NT2/D1 (cell line): ENCODE data around the gene CTPS1.

Experiments
- DNase-seq: peaks from one replicate; pipeline ENCODE4 v3.0.0-alpha.2; 2011; ENCODE audit warnings: low read depth, low spot score
- H3K27me3 ChIP-seq: 2 replicates; pipeline ENCODE4 v1.6.0; 2011; ENCODE audit warnings: mild to moderate bottlenecking; ENCODE audit not compliant: insufficient read length, insufficient read depth
- H3K36me3 ChIP-seq: 2 replicates; pipeline ENCODE4 v1.6.1; 2011; ENCODE audit warnings: mild to moderate bottlenecking, low read length, mixed read lengths; ENCODE audit not compliant: insufficient read depth, insufficient read length
- H3K4me1 ChIP-seq: 2 replicates; pipeline ENCODE4 v1.5.1; 2011; ENCODE audit not compliant: insufficient read depth, insufficient read length
- H3K4me3 ChIP-seq: 2 replicates; pipeline ENCODE4 v1.5.1; 2011; ENCODE audit warnings: low read depth; ENCODE audit not compliant: insufficient read length
- H3K9ac ChIP-seq: 2 replicates; pipeline ENCODE4 v1.6.0; 2011; ENCODE audit warnings: low read depth; ENCODE audit not compliant: insufficient read length
- H3K9me3 ChIP-seq: 2 replicates; pipeline ENCODE4 v1.5.1; 2011; ENCODE audit warnings: mild to moderate bottlenecking, low read length; ENCODE audit not compliant: insufficient read depth
- SUZ12 ChIP-seq: IDR thresholded peaks from 2 replicates; pipeline ENCODE4 v1.6.1; 2011; ENCODE audit not compliant: insufficient read length, insufficient read depth; ENCODE audit errors: extremely low read depth
- YY1 ChIP-seq: IDR thresholded peaks from 2 replicates; pipeline ENCODE4 v1.6.1; 2011; ENCODE audit not compliant: insufficient read length, insufficient read depth
- ZNF274 ChIP-seq: IDR thresholded peaks from 2 replicates; pipeline ENCODE4 v1.6.1; 2011; ENCODE audit warnings: mild to moderate bottlenecking, low read depth, low read length

Gene CTPS1

GRCh38 chr1:41013796-41014195, 34.3 kb downstream of the CTPS1 start:
- Histone ChIP-seq H3K27me3 (no peaks in the 10 kb centered on the region), H3K9ac (no peak overlapping the region), H3K36me3 (peaks cover 97% of the 10 kb centered on the region), H3K9me3 (no peaks in the 10 kb centered on the region), H3K4me3 (no peak overlapping the region), H3K4me1 (peaks cover 12% of the 10 kb centered on the region)
- DNase-seq = no peak
- TF ChIP-seq YY1 = no peak
- TF ChIP-seq SUZ12 = no peak
- no peak for TF ChIP-seq ZNF274

- DNase-seq = no peak
- Histone ChIP-seq H3K4me1 (peaks cover 13% of the 10 kb centered on the region), H3K9ac (no peak overlapping the region), H3K9me3 (no peaks in the 10 kb centered on the region), H3K36me3 (peaks cover 96% of the 10 kb centered on the region), H3K27me3 (no peaks in the 10 kb centered on the region), H3K4me3 (no peak overlapping the region)
- TF ChIP-seq YY1 = no peak
- no peak for TF ChIP-seq ZNF274
- TF ChIP-seq SUZ12 = no peak
Measured at GRCh38 chr1:41014871-41015270, 35.4 kb downstream of the CTPS1 start.

- no peaks in the 10 kb centered on the region for H3K9me3 ChIP-seq
- TF ChIP-seq YY1 (no peak), SUZ12 (no peak), ZNF274 (no peak)
- H3K4me3 ChIP-seq = no peak overlapping the region
- DNase-seq = no peak
- no peak overlapping the region for H3K9ac ChIP-seq
- H3K36me3 ChIP-seq = peaks cover 96% of the 10 kb centered on the region
- peaks cover 18% of the 10 kb centered on the region for H3K4me1 ChIP-seq
- H3K27me3 ChIP-seq = no peaks in the 10 kb centered on the region
Measured at GRCh38 chr1:41015281-41015896, 35.9 kb downstream of the CTPS1 start.

- no peak overlapping the region for H3K4me3 ChIP-seq
- H3K4me1 ChIP-seq = peaks cover 24% of the 10 kb centered on the region
- TF ChIP-seq SUZ12 (no peak), YY1 (no peak), ZNF274 (no peak)
- no peaks in the 10 kb centered on the region for H3K9me3 ChIP-seq
- no peak overlapping the region for H3K9ac ChIP-seq
- no peaks in the 10 kb centered on the region for H3K27me3 ChIP-seq
- peaks cover 96% of the 10 kb centered on the region for H3K36me3 ChIP-seq
- DNase-seq = no peak
Measured at GRCh38 chr1:41015897-41016470, 36.5 kb downstream of the CTPS1 start.

- DNase-seq = no peak
- Histone ChIP-seq H3K4me3 (no peak overlapping the region), H3K9ac (no peak overlapping the region), H3K4me1 (peaks cover 33% of the 10 kb centered on the region), H3K9me3 (no peaks in the 10 kb centered on the region), H3K36me3 (peaks cover 94% of the 10 kb centered on the region), H3K27me3 (no peaks in the 10 kb centered on the region)
- TF ChIP-seq ZNF274 (no peak), YY1 (no peak), SUZ12 (no peak)
Measured at GRCh38 chr1:41017141-41018017, 37.9 kb downstream of the CTPS1 start.

GRCh38 chr1:41018018-41018410, 38.5 kb downstream of the CTPS1 start:
- DNase-seq = no peak
- Histone ChIP-seq H3K9me3 (no peaks in the 10 kb centered on the region), H3K9ac (no peak overlapping the region), H3K4me1 (peaks cover 33% of the 10 kb centered on the region), H3K36me3 (peaks cover 88% of the 10 kb centered on the region), H3K4me3 (no peak overlapping the region), H3K27me3 (no peaks in the 10 kb centered on the region)
- TF ChIP-seq SUZ12 = no peak
- no peak for TF ChIP-seq YY1
- no peak for TF ChIP-seq ZNF274

- no peak for DNase-seq
- no peak overlapping the region for H3K4me3 ChIP-seq
- H3K9me3 ChIP-seq = no peaks in the 10 kb centered on the region
- H3K9ac ChIP-seq = no peak overlapping the region
- H3K4me1 ChIP-seq = peaks cover 26% of the 10 kb centered on the region
- H3K36me3 ChIP-seq = peaks cover 75% of the 10 kb centered on the region
- H3K27me3 ChIP-seq = no peaks in the 10 kb centered on the region
- TF ChIP-seq SUZ12 = no peak
- no peak for TF ChIP-seq ZNF274
- TF ChIP-seq YY1 = no peak
Measured at GRCh38 chr1:41019353-41019745, 39.9 kb downstream of the CTPS1 start.
